ENCODE results near the gene FAM187B. TPM values are rescaled to one million over a fixed set of nuclear protein-coding genes. Genes with fewer than 3 reads are reported as not detected.
"Not testable (repeated sequence)": the region's sequence is repeated elsewhere in the genome, so short reads cannot be mapped to it uniquely, and the experiment has no call there.

FAM187B gene
- total RNA-seq, 1 donor from 2014 or later: not detected

GRCh38 chr19:35262101-35262761, 33.7 kb upstream of the FAM187B start:
- DNase-seq (ENCODE audit: low spot score): peak; percentile 40

GRCh38 chr19:35261356-35262100, 33.0 kb upstream of the FAM187B start:
- DNase-seq (ENCODE audit: low spot score): peak; percentile 38

- peak; percentile 39 for DNase-seq (ENCODE audit: low spot score)
Measured at GRCh38 chr19:35260694-35261304, 32.3 kb upstream of the FAM187B start.

GRCh38 chr19:35257113-35257461, 28.5 kb upstream of the FAM187B start:
- no peak for DNase-seq (ENCODE audit: low spot score)

GRCh38 chr19:35256566-35256965, 28.0 kb upstream of the FAM187B start:
- DNase-seq (ENCODE audit: low spot score): no peak

GRCh38 chr19:35254341-35255297, 26.1 kb upstream of the FAM187B start:
- DNase-seq (ENCODE audit: low spot score): no peak

GRCh38 chr19:35253316-35254286, 25.1 kb upstream of the FAM187B start:
- DNase-seq (ENCODE audit: low spot score): no peak

- no peak for DNase-seq (ENCODE audit: low spot score)
Measured at GRCh38 chr19:35251456-35251855, 22.9 kb upstream of the FAM187B start.

GRCh38 chr19:35249848-35250711, 21.5 kb upstream of the FAM187B start:
- no peak for DNase-seq (ENCODE audit: low spot score)

- no peak for DNase-seq (ENCODE audit: low spot score)
Measured at GRCh38 chr19:35249146-35249847, 20.8 kb upstream of the FAM187B start.

GRCh38 chr19:35248310-35249145, 20.0 kb upstream of the FAM187B start, which contains the start of gene LSR:
LSR (plus strand) TSS chr19:35249002; CDS start chr19:35249023, 21 bp downstream.
- peak; percentile 89 for DNase-seq (ENCODE audit: low spot score)

GRCh38 chr19:35247526-35248309, 19.2 kb upstream of the FAM187B start:
- peak; percentile 87 for DNase-seq (ENCODE audit: low spot score)

- no peak for DNase-seq (ENCODE audit: low spot score)
Measured at GRCh38 chr19:35246466-35247092, 18.0 kb upstream of the FAM187B start.

GRCh38 chr19:35241417-35241816, 12.9 kb upstream of the FAM187B start:
- no peak for DNase-seq (ENCODE audit: low spot score)

GRCh38 chr19:35240327-35240726, 11.8 kb upstream of the FAM187B start:
- peak; percentile 15 for DNase-seq (ENCODE audit: low spot score)

- not testable (repeated sequence) for DNase-seq (ENCODE audit: low spot score)
Measured at GRCh38 chr19:35239597-35239996, 11.1 kb upstream of the FAM187B start.

All from ureter (tissue), 1 donor.